HG02970 (cell line): Measurements from ENCODE around the gene FADS6.

Source experiments
- ATAC-seq: cut with Tn5 transposase; IDR thresholded peaks from one replicate; pipeline ENCODE4 v1.9.1; 2021; ENCODE audit warnings: mild to moderate bottlenecking, moderate library complexity, moderate number of reproducible peaks; ENCODE audit not compliant: unreplicated experiment, low FRiP score

FADS6 gene

DNA sequence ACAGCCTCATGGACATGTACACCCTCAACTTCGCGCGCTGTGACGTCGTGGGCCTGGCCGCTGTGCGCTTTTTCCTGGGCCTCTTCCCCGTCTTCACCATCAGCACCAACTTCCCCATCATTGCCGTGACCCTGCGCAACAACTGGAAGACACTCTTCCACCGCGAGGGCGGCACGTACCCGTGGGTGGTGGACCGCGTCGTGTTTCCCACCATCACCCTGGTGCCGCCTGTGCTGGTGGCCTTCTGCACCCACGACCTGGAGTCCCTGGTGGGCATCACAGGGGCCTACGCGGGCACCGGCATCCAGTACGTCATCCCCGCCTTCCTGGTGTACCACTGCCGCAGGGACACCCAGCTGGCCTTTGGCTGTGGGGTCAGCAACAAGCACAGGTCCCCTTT is 57.2 kb downstream of the FADS6 start:
- no peak for ATAC-seq

DNA sequence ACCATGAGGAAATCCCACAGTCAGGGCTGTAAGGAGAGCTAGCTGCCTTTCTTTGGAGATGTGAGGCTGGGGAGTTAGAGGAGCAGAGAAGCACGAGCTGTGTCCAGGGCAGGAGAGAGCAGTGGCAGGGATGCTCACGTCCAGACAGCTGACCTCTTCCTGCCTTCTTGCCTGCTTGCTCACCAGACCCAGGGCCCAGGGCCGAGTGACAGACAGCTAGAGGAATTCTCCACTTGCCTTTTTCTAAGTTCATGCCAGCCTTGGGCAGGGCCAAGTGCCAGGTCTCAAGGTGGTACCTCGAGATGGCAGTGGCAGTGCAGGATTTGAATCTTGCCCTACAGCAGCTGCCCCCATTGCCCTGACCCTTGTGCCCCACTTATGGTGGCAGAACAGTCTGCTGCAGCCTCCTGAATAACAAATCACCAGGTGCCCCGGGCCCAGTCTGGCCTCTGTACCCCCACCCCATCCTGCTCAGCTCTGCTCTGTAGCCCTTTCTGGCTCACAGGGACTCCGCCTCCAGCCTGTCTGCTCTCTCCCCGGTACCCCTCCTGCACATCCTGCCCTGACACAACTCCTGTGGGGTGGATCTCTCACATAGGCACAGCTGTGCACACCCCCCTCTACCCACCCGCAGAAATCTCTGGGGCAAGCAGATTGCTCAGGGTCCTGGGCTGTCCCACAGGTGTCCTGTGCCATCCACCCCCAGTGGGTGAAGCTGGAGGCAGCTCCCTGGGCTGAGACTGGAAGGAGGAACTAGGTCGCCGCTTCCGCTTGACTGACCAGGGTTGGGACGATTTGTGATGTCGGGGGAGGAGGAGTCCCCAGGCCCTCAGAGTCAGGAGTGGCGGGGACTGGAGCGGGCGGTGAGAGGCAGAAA is 59.7 kb downstream of the FADS6 start:
- ATAC-seq: no peak

DNA sequence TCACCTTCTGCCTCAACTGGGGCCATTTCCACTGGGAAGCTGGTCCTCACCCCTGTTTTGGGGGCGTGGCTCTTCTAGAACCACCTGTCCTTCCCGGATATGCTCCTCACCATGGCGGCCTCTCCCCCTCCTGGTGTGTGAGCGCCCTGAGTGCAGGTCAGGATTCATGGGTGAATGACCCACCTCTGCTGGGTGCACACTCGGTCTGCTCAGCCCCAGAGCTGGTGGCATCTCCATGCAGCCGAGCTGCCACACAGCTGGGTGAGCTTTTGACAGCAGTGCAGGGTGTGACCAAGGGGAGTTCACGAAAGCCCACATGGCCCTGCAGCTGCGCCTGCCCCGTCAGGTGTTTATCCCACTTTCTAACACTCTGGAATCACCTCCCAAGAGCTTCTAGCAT is 61.0 kb downstream of the FADS6 start:
- no peak for ATAC-seq

DNA sequence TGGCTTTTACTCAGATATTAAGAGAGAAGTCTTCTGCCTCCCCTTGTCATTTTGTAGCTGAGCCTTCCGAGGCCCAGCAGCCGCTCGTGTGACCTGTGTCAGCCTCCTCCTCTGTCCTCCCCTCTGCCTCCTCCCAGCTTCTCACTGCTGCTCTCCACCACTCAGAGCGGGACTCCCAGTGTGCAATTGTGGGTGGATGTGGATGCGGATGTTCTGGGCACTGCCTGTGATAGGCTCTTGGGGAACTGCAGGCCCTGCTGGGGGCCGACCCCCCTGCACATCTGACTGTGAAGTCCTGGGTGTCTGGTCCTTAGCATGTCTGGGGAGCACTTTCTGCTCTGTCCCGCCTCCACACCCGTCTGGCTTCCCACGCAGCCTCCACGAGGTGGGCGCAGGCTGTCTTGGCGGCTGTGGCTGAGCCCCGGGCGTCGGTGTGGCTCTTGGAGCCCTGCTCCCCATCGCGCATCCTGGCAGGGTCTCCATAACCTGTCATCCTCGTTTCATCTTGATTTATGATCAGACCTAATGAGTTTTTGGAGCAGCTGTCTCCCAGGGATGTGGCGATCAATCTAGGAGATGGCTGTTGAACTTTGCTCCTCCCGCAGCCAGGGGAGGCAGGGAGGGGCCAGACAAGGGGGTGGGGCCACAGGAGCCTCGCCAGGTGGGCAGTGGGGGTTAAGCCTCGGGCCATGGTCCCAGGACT is 61.8 kb downstream of the FADS6 start:
- no peak for ATAC-seq

DNA sequence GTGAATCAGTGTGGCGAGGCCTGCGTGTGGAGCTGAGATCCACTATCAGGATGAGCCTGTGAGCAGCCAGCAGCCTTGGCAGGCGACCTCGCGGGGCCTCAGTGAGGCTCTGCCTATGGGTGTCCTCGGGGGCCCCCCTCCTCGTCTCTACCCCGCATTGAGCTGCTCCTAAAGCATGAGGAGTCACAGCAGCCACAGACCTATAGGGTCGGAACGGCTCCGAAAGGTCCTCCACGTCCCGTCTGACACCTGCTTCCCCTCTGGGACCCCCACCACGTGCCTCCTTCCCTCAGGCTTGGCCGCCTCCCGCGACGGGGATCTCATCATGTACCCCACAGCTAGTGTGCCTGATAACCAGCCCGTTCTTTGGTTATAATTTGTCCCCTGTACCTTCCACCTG is 62.6 kb downstream of the FADS6 start:
- ATAC-seq: no peak

DNA sequence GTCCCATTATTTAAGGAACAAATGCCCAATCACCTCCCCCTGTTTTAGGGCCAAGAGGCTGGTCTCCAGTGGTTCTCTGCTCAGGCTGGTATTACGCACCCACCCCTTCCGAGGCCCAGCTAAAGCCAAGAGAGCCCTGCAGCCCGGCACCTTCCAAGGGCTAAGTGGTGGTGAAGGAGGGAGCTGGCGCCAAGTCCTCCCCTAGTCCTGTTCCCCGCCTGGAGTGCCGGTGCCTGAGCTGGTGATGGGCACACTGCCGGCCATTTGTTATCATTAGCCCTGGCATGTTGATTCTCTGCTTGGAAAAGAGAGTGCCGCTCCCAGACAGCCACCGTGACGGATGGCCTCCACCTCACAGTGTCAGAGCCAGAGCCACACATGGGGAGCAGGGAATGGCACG is 65.6 kb downstream of the FADS6 start:
- no peak for ATAC-seq
